HL-60/S4 treated with retinoic acid at 250 ng/mL for 4 days and 3 days (cell line): Measurements from ENCODE around the gene FAM117B.
"Not testable (repeated sequence)": the region's sequence is repeated elsewhere in the genome, so short reads cannot be mapped to it uniquely, and the experiment has no call there.

ENCODE experiments used
- in situ Hi-C: fragments of 300-500 bp; cut with MboI; formaldehyde crosslinking; loops from 2 replicates; pipeline ENCODE4 v1.7.0; 2022; ENCODE audit warnings: low sequenced_read_pairs

The FAM117B gene

GRCh38 chr2:202807431-202808138, 172.8 kb downstream of the FAM117B start:
- in situ Hi-C loops: not testable (repeated sequence)

DNA sequence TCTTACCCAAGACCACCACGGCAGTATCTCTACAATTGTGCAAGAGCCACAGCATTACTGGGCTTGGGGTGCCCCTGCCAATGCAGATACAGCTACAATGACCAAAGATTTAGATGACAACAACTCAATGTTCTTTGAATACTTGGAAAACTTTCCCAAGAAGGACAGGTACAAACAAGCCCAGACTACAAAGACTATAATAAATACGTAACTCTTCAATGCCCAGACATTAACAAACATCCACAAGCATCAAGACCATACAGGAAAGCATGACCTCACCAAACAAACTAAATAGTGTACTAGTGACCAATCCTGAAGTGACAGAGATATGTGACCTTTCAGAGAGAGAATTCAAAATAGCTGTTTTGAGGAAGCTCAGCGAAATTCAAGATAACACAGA, 174.0 kb downstream of the FAM117B start:
- in situ Hi-C loops: no loop called here

DNA sequence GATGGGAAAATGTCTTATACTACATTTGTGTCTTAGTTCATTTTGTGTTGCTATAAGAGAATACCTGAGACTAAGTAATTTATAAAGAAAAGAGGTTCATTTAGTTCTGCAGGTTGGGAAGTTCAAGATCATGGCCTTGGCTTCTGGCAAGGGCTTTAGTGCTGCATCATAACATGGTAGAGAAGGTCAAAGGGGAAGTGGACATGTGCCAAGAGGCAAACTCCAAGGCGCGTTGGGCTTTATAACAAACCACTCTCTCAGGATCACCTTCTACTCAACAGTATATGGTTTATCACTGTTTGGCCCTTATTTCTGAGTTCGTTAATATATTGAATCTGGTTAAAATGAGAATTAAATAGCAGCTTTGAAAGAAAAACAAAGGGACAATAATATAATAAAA, 178.6 kb downstream of the FAM117B start:
- in situ Hi-C loops: no loop called here

- in situ Hi-C loops: no loop called here
Measured at GRCh38 chr2:202814226-202814625, 179.5 kb downstream of the FAM117B start.

- in situ Hi-C loops: no loop called here
Measured at GRCh38 chr2:202815548-202816360, 181.0 kb downstream of the FAM117B start.

- in situ Hi-C loops: no loop called here
Measured at GRCh38 chr2:202817771-202818170, 183.0 kb downstream of the FAM117B start.

GRCh38 chr2:202818321-202818720, 183.6 kb downstream of the FAM117B start:
- in situ Hi-C loops: no loop called here
